ENCODE data around the gene ANKRD23. TPM values are rescaled to one million over a fixed set of nuclear protein-coding genes. Genes with fewer than 3 reads are reported as not detected.

ANKRD23 gene
- total RNA-seq, 1 donor from 2014 or later = 1.7 TPM

- H3K27ac ChIP-seq = no peak overlapping the region
- no peaks in the 10 kb centered on the region for H3K4me1 ChIP-seq
- DNase-seq (no peak), ATAC-seq (no peak)
- no peak for TF ChIP-seq CTCF (IDR thresholded peaks at IDR 0.05)
- no peaks in the 10 kb centered on the region for H3K9me3 ChIP-seq
- H3K27me3 ChIP-seq = no peaks in the 10 kb centered on the region
- peaks cover 17% of the 10 kb centered on the region for H3K36me3 ChIP-seq
- intact Hi-C loops (cut with DNase I) = no loop called here
- no peak overlapping the region for H3K4me3 ChIP-seq
Observed at GRCh38 chr2:96795076-96795475, 48.7 kb downstream of the ANKRD23 start.

- no peak overlapping the region for H3K27ac ChIP-seq
- H3K9me3 ChIP-seq = no peaks in the 10 kb centered on the region
- no peaks in the 10 kb centered on the region for H3K36me3 ChIP-seq
- DNase-seq (no peak), ATAC-seq (peak; percentile 71)
- no peak for TF ChIP-seq CTCF (IDR thresholded peaks at IDR 0.05)
- H3K27me3 ChIP-seq = no peaks in the 10 kb centered on the region
- no peak overlapping the region for H3K4me3 ChIP-seq
- H3K4me1 ChIP-seq = peaks cover 5% of the 10 kb centered on the region
- intact Hi-C loops (cut with DNase I) = no loop called here
Observed at GRCh38 chr2:96792772-96793749, 50.8 kb downstream of the ANKRD23 start.

GRCh38 chr2:96789245-96789617 is 54.6 kb downstream of the ANKRD23 start:
- H3K27ac ChIP-seq = no peak overlapping the region
- ATAC-seq (no peak), DNase-seq (no peak)
- intact Hi-C loops (cut with DNase I) = no loop called here
- no peaks in the 10 kb centered on the region for H3K27me3 ChIP-seq
- H3K4me1 ChIP-seq = peaks cover 12% of the 10 kb centered on the region
- no peak overlapping the region for H3K4me3 ChIP-seq
- H3K36me3 ChIP-seq = no peaks in the 10 kb centered on the region
- H3K9me3 ChIP-seq = no peaks in the 10 kb centered on the region
- no peak for TF ChIP-seq CTCF (IDR thresholded peaks at IDR 0.05)

- intact Hi-C loops (cut with DNase I) = no loop called here
- Histone ChIP-seq H3K4me3 (no peak overlapping the region), H3K4me1 (peaks cover 12% of the 10 kb centered on the region), H3K36me3 (no peaks in the 10 kb centered on the region), H3K27ac (no peak overlapping the region), H3K9me3 (no peaks in the 10 kb centered on the region), H3K27me3 (no peaks in the 10 kb centered on the region)
- TF ChIP-seq CTCF (IDR thresholded peaks at IDR 0.05) = no peak
- no peak for DNase-seq
- peak; percentile 64 for ATAC-seq
Observed at GRCh38 chr2:96788442-96789244, 55.2 kb downstream of the ANKRD23 start.

Small RNA genes lying within 50 kb of the gene (microRNA-seq; reads per million reads assigned to microRNA genes)
- gene MIR3127 (ENCODE audit: borderline microRNAs expressed) = 1.3 reads per million

Other genes with a start within 250 kb of the ANKRD23 start
- gene KANSL3, start 205.7 kb downstream of the ANKRD23 start, total RNA-seq = 50.1 TPM
- 0.14 TPM for gene FER1L5, start 201.3 kb downstream of the ANKRD23 start, total RNA-seq
- 16.5 TPM for gene LMAN2L, start 104.0 kb downstream of the ANKRD23 start, total RNA-seq
- 15.0 TPM for gene CNNM4, start 83.1 kb downstream of the ANKRD23 start, total RNA-seq
- 34.1 TPM for gene CNNM3, start 27.8 kb downstream of the ANKRD23 start, total RNA-seq
- 8.6 TPM for gene ANKRD39, start 14.0 kb upstream of the ANKRD23 start, total RNA-seq
- 37.7 TPM for gene SEMA4C, start 26.1 kb upstream of the ANKRD23 start, total RNA-seq
- 0.67 TPM for gene FAM178B, start 142.6 kb upstream of the ANKRD23 start, total RNA-seq

Data from upper lobe of right lung (tissue), 1 donor.